HEK293 (cell line): ENCODE data around the gene CDH18.

Experiments
- CTCF ChIA-PET: fragments of 350-600 bp; formaldehyde crosslinking; extraction: SDS; loops from one replicate; lab custom pipeline; 2021; ENCODE audit warnings: antibody characterized with exemption; lab: Yijun Ruan, JAX
- POLR2A ChIA-PET: fragments of 300-600 bp; formaldehyde crosslinking; extraction: SDS; loops from one replicate; lab custom pipeline; 2020; ENCODE audit warnings: antibody characterized with exemption, inconsistent platforms; lab: Yijun Ruan, JAX
- H3K27ac ChIP-seq: fragments of 200-500 bp; sonication (Bioruptor generic); 2 replicates; pipeline ENCODE4 v1.5.1; 2014; ENCODE audit warnings: low read depth, low read length, control low read depth, inconsistent platforms; ENCODE audit errors: extremely low read depth
- H3K36me3 ChIP-seq, 2 experiments: fragments of 200-500 bp in 1 of 2; sonication (Bioruptor generic) in 1 of 2; 1 replicate in 1 of 2; 2 replicates in 1 of 2; pipeline ENCODE4 v1.5.1; 2014 to 2017; ENCODE audit warnings: inconsistent platforms in 2 of 2, low read length in 2 of 2; ENCODE audit not compliant: control insufficient read depth in 2 of 2, insufficient read depth in 1 of 2
- H3K4me1 ChIP-seq: fragments of 200-500 bp; sonication (Bioruptor generic); 2 replicates; pipeline ENCODE4 v1.5.1; 2014; ENCODE audit warnings: mild to moderate bottlenecking, low read length, inconsistent platforms; ENCODE audit not compliant: control insufficient read depth, insufficient read depth
- H3K4me3 ChIP-seq: 2 replicates; pipeline ENCODE4 v1.5.1; 2011; ENCODE audit warnings: low read depth, mild to moderate bottlenecking, control low read depth, low read length, moderate library complexity
- H3K9me3 ChIP-seq: fragments of 200-500 bp; sonication (Bioruptor generic); 2 replicates; pipeline ENCODE4 v1.5.1; 2014; ENCODE audit warnings: low read depth, low read length, inconsistent platforms; ENCODE audit not compliant: control insufficient read depth, insufficient read depth
- GLI4 ChIP-seq: fragments of 450-650 bp; formaldehyde crosslinking; IDR thresholded peaks from 2 replicates; pipeline ENCODE4 v1.5.1; 2016; ENCODE audit warnings: missing biosample characterization, missing genetic modification characterization
- HOXC10 ChIP-seq: sonication (generic); formaldehyde crosslinking; IDR thresholded peaks from 2 replicates; pipeline ENCODE4 v1.8.1; 2023; ENCODE audit warnings: mild to moderate bottlenecking, missing genetic modification reagents
- SCRT2 ChIP-seq: fragments of 450-650 bp; formaldehyde crosslinking; IDR thresholded peaks from 2 replicates; pipeline ENCODE4 v1.5.1; 2016; ENCODE audit warnings: missing biosample characterization, missing genetic modification characterization
- ZBTB17 ChIP-seq: fragments of 450-650 bp; formaldehyde crosslinking; IDR thresholded peaks from 2 replicates; pipeline ENCODE4 v1.5.1; 2016; ENCODE audit warnings: missing biosample characterization, missing genetic modification characterization
- ZFP37 ChIP-seq: fragments of 450-650 bp; formaldehyde crosslinking; IDR thresholded peaks from 2 replicates; pipeline ENCODE4 v1.5.1; 2016; ENCODE audit warnings: missing biosample characterization, missing genetic modification characterization
- ZNF132 ChIP-seq: fragments of 450-650 bp; formaldehyde crosslinking; IDR thresholded peaks from 2 replicates; pipeline ENCODE4 v1.5.1; 2017; ENCODE audit warnings: missing biosample characterization, missing genetic modification characterization, borderline replicate concordance
- ZNF16 ChIP-seq: fragments of 450-650 bp; formaldehyde crosslinking; IDR thresholded peaks from 2 replicates; pipeline ENCODE4 v1.5.1; 2016; ENCODE audit warnings: low read depth, missing biosample characterization, missing genetic modification characterization
- ZNF169 ChIP-seq: fragments of 450-650 bp; formaldehyde crosslinking; IDR thresholded peaks from 2 replicates; pipeline ENCODE4 v1.5.1; 2016; ENCODE audit warnings: missing biosample characterization, missing genetic modification characterization
- ZNF19 ChIP-seq: fragments of 450-650 bp; formaldehyde crosslinking; IDR thresholded peaks from 2 replicates; pipeline ENCODE4; 2016; ENCODE audit warnings: missing biosample characterization, missing genetic modification characterization, low read depth
- ZNF24 ChIP-seq: fragments of 450-650 bp; formaldehyde crosslinking; IDR thresholded peaks from 2 replicates; pipeline ENCODE4 v1.5.1; 2016; ENCODE audit warnings: missing biosample characterization, missing genetic modification characterization
- ZNF48 ChIP-seq: fragments of 450-650 bp; formaldehyde crosslinking; IDR thresholded peaks from 2 replicates; pipeline ENCODE4 v1.5.1; 2016; ENCODE audit warnings: missing biosample characterization, missing genetic modification characterization
- ZNF549 ChIP-seq: fragments of 450-650 bp; IDR thresholded peaks from 2 replicates; pipeline ENCODE4 v1.5.1; 2018; ENCODE audit warnings: missing biosample characterization, missing genetic modification characterization, mild to moderate bottlenecking, inconsistent platforms, moderate library complexity
- ZNF571 ChIP-seq: fragments of 450-650 bp; formaldehyde crosslinking; IDR thresholded peaks from 2 replicates; pipeline ENCODE4 v1.5.0; 2017; ENCODE audit warnings: missing biosample characterization, missing genetic modification characterization
- ZNF610 ChIP-seq: fragments of 450-650 bp; formaldehyde crosslinking; IDR thresholded peaks from 2 replicates; pipeline ENCODE4 v1.5.1; 2016; ENCODE audit warnings: missing biosample characterization, missing genetic modification characterization, borderline replicate concordance
- ZNF664 ChIP-seq: fragments of 450-650 bp; formaldehyde crosslinking; IDR thresholded peaks from 2 replicates; pipeline ENCODE4 v1.5.1; 2016; ENCODE audit warnings: missing biosample characterization, missing genetic modification characterization
- ZNF677 ChIP-seq: fragments of 450-650 bp; IDR thresholded peaks from 2 replicates; pipeline ENCODE4 v1.5.0; 2018; ENCODE audit warnings: missing biosample characterization, mild to moderate bottlenecking, missing genetic modification characterization, moderate library complexity
- ZSCAN4 ChIP-seq: fragments of 450-650 bp; formaldehyde crosslinking; IDR thresholded peaks from 2 replicates; pipeline ENCODE4 v1.5.1; 2017; ENCODE audit warnings: missing biosample characterization, missing genetic modification characterization
- TF ChIP-seq, protein P1 (sequence below): fragments of 450-650 bp; formaldehyde crosslinking; IDR thresholded peaks from 2 replicates; pipeline ENCODE4; 2016; ENCODE audit warnings: missing biosample characterization, missing genetic modification characterization

The CDH18 gene

DNA sequence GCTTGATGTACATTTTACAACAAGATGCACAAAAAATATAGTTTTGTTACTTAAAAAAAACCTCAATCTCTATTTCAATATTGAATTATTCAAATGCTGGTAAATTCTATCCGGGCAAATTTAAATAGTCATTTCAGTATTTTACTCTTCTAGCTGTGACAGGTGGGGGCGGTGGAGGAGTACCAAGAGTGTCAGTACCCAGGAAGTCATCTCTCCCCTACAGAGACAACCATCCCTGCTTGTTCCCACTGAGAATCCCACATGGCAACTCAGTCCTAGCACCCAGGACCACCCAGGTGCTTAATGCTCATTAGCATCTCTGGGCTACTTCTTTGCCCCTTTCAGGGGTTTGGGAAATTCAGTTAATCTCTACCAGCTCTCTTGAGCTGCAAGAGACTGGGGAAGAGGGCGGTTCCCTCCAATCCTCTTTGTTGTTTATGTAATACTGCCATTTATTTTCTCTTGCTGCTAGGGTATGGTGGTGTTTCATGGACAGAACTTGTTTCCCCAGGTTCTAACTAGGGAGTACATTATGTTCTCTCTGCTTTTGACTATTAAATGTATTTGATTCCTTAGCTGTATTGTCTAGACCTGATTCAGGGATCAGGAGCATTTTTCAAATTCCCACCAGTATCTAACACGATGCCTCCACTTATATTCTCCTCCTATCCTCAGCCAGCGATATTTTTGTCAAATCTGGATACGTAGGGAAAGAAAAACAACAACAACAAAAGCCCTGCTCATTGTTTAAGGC lies 122.5 kb downstream of the CDH18 start (continued):
- TF ChIP-seq ZSCAN4 (no peak), GLI4 (tag by site-specific recombination) (no peak), ZNF571 (tag by site-specific recombination) (no peak)
- TF ChIP-seq, all 188 proteins: peak for 0

DNA sequence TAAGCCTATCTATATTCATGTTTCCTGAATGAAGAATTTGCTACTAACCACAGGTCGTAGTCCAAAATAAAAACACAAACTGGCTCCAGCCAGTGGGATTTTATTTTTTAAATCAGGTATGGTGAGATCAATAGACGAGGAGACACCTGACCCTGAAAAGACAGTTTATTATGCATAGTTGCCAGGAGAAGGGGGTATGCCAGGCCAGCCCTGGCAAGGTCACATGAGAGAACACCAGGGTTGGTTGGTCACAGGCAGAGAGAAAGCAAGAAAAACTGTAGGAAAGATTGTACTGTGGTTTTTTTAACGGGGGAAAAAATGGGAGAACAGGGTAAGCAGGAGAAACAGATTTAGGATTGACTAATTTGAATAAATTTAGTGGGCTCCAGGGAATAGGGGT lies 125.3 kb downstream of the CDH18 start:
- Histone ChIP-seq H3K4me1 (peaks cover 3% of the 10 kb centered on the region; the same call in 1 of the 2 replicates), H3K36me3 (no peaks in the 10 kb centered on the region), H3K9me3 (no peaks in the 10 kb centered on the region), H3K4me3 (no peak overlapping the region), H3K27ac (no peak overlapping the region)
- TF ChIP-seq ZNF16 (tag by site-specific recombination) (no peak), ZNF664 (tag by site-specific recombination) (no peak), ZNF571 (tag by site-specific recombination) (no peak), ZNF19 (tag by site-specific recombination) (no peak), ZNF610 (no peak), ZNF169 (tag by site-specific recombination) (no peak), SCRT2 (tag by site-specific recombination) (no peak), GLI4 (tag by site-specific recombination) (no peak), ZNF24 (no peak), ZFP37 (tag by site-specific recombination) (no peak), ZNF549 (tag by site-specific recombination) (no peak), ZBTB17 (tag by site-specific recombination) (no peak)
- ChIA-PET CTCF (no interaction called here), POLR2A (no interaction called here)

- ChIA-PET CTCF (no interaction called here), POLR2A (no interaction called here)
- H3K36me3 ChIP-seq: no peaks in the 10 kb centered on the region
- no peak for TF ChIP-seq ZNF132 (tag by site-specific recombination)
- no peak for TF ChIP-seq ZNF677
- TF ChIP-seq, protein P1, sequence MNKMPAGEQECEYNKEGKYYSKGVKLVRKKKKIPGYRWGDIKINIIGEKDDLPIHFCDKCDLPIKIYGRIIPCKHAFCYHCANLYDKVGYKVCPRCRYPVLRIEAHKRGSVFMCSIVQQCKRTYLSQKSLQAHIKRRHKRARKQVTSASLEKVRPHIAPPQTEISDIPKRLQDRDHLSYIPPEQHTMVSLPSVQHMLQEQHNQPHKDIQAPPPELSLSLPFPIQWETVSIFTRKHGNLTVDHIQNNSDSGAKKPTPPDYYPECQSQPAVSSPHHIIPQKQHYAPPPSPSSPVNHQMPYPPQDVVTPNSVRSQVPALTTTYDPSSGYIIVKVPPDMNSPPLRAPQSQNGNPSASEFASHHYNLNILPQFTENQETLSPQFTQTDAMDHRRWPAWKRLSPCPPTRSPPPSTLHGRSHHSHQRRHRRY (tag by site-specific recombination): no peak
- no peaks in the 10 kb centered on the region for H3K9me3 ChIP-seq
- no peaks in the 10 kb centered on the region for H3K4me1 ChIP-seq
- H3K27ac ChIP-seq: no peak overlapping the region
- no peak overlapping the region for H3K4me3 ChIP-seq
Measured at GRCh38 chr5:19859020-19859419, 129.0 kb downstream of the CDH18 start.

DNA sequence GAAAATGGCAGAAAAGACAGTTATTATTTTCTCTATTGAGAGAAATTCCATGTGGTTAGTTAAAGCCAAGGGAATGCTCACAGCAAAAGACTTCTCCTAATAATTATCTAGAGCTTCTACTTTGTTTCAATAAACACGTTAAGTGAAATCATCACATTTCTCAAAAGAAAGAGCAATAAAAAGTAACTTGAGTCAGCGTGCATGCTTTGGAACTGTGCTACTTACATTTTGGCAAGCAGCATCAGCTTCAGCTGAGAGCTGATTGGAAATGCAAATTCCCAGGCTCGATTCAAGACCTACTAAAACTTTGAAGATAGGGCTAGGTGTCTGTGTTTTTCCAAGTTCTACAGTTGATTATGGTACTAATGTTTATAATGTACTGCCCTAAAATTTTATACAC lies 132.1 kb downstream of the CDH18 start:
- no peaks in the 10 kb centered on the region for H3K36me3 ChIP-seq
- H3K9me3 ChIP-seq: no peaks in the 10 kb centered on the region
- no peak overlapping the region for H3K27ac ChIP-seq
- ChIA-PET POLR2A (no interaction called here), CTCF (no interaction called here)
- TF ChIP-seq ZNF48: no peak
- TF ChIP-seq HOXC10 (CRISPR knock-in tag): no peak
- H3K4me3 ChIP-seq: no peak overlapping the region
- H3K4me1 ChIP-seq: no peaks in the 10 kb centered on the region
